Measurements from ENCODE around the gene BICRA. TPM values are rescaled to one million over a fixed set of nuclear protein-coding genes. Genes with fewer than 3 reads are reported as not detected.

Gene BICRA
- polyA plus RNA-seq, 4 donors = 4.3 to 10.9 (median 8.4) TPM

- H3K27ac ChIP-seq (ENCODE audit: low read depth in 1 of 3, low read length in 2 of 3) = no peak overlapping the region
- no peak overlapping the region for H3K4me3 ChIP-seq (ENCODE audit: low read depth in 1 of 3, low read length in 3 of 3)
- DNase-seq (no peak), FAIRE-seq (no peak)
- peaks cover 0 to 4% of the 10 kb centered on the region in 2 donors for H3K9me3 ChIP-seq (ENCODE audit: control insufficient read depth in 2 of 2, insufficient read depth in 1 of 2, low read depth in 1 of 2, low read length in 1 of 2)
- H3K4me1 ChIP-seq (ENCODE audit: control insufficient read depth in 3 of 3, insufficient read depth in 2 of 3, low read depth in 1 of 3, low read length in 2 of 3) = peaks cover 3 to 11% (median 6%) of the 10 kb centered on the region in 3 donors
- H3K27me3 ChIP-seq (ENCODE audit: control insufficient read depth in 3 of 3, insufficient read depth in 3 of 3, low read length in 3 of 3) = no peaks in the 10 kb centered on the region
- H3K36me3 ChIP-seq (ENCODE audit: control insufficient read depth in 3 of 3, insufficient read depth in 2 of 3, low read depth in 1 of 3, low read length in 3 of 3) = peaks cover 0 to 31% (median 0%) of the 10 kb centered on the region in 3 donors
- WGBS, 3 donors = 94 to 96% (median 94%) methylated on average over 13 of the region's 13 CpGs
These were observed 44.9 kb downstream of the BICRA start for GRCh38 chr19:47653856-47654255.

DNA sequence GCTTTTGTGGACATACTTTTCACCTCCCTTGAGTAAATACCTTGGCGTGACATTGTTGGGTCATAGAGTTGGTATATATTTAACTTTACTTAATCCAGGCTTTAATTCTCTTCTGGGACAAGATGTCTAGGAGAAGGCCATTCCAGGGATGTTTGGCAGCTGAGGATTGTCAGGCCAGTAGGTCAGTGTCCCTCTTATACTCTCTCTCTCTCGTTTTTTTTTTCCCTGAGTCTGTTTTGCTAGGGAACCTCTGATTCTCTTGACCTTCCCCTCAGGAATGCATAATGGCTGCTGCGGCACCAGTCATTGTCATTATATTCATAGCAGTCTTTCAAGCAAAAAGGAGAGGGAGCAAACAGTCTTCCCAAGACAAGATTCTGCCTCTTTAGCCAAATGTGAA lies 48.8 kb downstream of the BICRA start:
- Histone ChIP-seq H3K27ac (ENCODE audit: low read depth in 1 of 3, low read length in 2 of 3) (peak overlapping the region; percentile 77 to 90 (median 86)), H3K9me3 (ENCODE audit: control insufficient read depth in 2 of 2, insufficient read depth in 1 of 2, low read depth in 1 of 2, low read length in 1 of 2) (no peaks in the 10 kb centered on the region), H3K27me3 (ENCODE audit: control insufficient read depth in 3 of 3, insufficient read depth in 3 of 3, low read length in 3 of 3) (no peaks in the 10 kb centered on the region), H3K4me3 (ENCODE audit: low read depth in 1 of 3, low read length in 3 of 3) (no peak overlapping the region), H3K4me1 (ENCODE audit: control insufficient read depth in 3 of 3, insufficient read depth in 2 of 3, low read depth in 1 of 3, low read length in 2 of 3) (peaks cover 10 to 31% (median 14%) of the 10 kb centered on the region in 3 donors), H3K36me3 (ENCODE audit: control insufficient read depth in 3 of 3, insufficient read depth in 2 of 3, low read depth in 1 of 3, low read length in 3 of 3) (peaks cover 0 to 24% (median 0%) of the 10 kb centered on the region in 3 donors)
- WGBS, 3 donors = 61 to 76% (median 68%) methylated on average over 3 of the region's 3 CpGs
- DNase-seq = no peak
- FAIRE-seq = no peak

- peaks cover 10 to 36% (median 16%) of the 10 kb centered on the region in 3 donors for H3K4me1 ChIP-seq (ENCODE audit: control insufficient read depth in 3 of 3, insufficient read depth in 2 of 3, low read depth in 1 of 3, low read length in 2 of 3)
- WGBS, 3 donors = 20 to 60% (median 37%) methylated on average over 24 of the region's 24 CpGs
- H3K36me3 ChIP-seq (ENCODE audit: control insufficient read depth in 3 of 3, insufficient read depth in 2 of 3, low read depth in 1 of 3, low read length in 3 of 3) = peaks cover 0 to 22% (median 0%) of the 10 kb centered on the region in 3 donors
- DNase-seq = peak; percentile 85 to 89
- H3K4me3 ChIP-seq (ENCODE audit: low read depth in 1 of 3, low read length in 3 of 3) = no peak overlapping the region
- FAIRE-seq = no peak
- H3K27ac ChIP-seq (ENCODE audit: low read depth in 1 of 3, low read length in 2 of 3) = peak overlapping the region; percentile 77 to 90 (median 86)
- H3K9me3 ChIP-seq (ENCODE audit: control insufficient read depth in 2 of 2, insufficient read depth in 1 of 2, low read depth in 1 of 2, low read length in 1 of 2) = no peaks in the 10 kb centered on the region
- H3K27me3 ChIP-seq (ENCODE audit: control insufficient read depth in 3 of 3, insufficient read depth in 3 of 3, low read length in 3 of 3) = no peaks in the 10 kb centered on the region
These were observed 49.8 kb downstream of the BICRA start for GRCh38 chr19:47658431-47659348.

DNA sequence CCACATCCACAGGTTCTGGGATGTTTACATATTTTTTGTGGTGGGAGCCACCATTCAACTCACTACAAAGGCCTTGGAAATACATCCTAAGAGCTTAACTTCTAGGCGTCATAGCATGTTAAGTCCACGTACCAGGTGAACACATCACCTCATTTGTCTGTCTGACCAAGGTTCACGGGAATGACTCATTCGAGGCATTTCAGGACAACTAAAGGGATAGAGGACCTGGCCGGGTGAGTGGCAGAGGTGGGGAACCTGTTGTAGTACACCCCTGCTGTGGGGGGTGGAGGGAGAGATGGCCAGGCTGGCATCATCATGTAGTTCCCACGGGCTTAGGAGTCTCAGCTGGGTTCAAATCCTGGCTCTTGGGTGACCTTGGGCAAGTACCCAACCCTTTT lies 51.5 kb downstream of the BICRA start:
- FAIRE-seq (no peak), DNase-seq (peak; percentile 89 to 97)
- Histone ChIP-seq H3K27ac (ENCODE audit: low read depth in 1 of 3, low read length in 2 of 3) (peak overlapping the region; percentile 85 to 90 (median 86)), H3K27me3 (ENCODE audit: control insufficient read depth in 3 of 3, insufficient read depth in 3 of 3, low read length in 3 of 3) (no peaks in the 10 kb centered on the region), H3K4me3 (ENCODE audit: low read depth in 1 of 3, low read length in 3 of 3) (no peak overlapping the region), H3K4me1 (ENCODE audit: control insufficient read depth in 3 of 3, insufficient read depth in 2 of 3, low read depth in 1 of 3, low read length in 2 of 3) (peaks cover 16 to 45% (median 24%) of the 10 kb centered on the region in 3 donors), H3K9me3 (ENCODE audit: control insufficient read depth in 2 of 2, insufficient read depth in 1 of 2, low read depth in 1 of 2, low read length in 1 of 2) (no peaks in the 10 kb centered on the region), H3K36me3 (ENCODE audit: control insufficient read depth in 3 of 3, insufficient read depth in 2 of 3, low read depth in 1 of 3, low read length in 3 of 3) (peaks cover 0 to 23% (median 0%) of the 10 kb centered on the region in 3 donors)
- WGBS, 3 donors = 16 to 67% (median 51%) methylated on average over 6 of the region's 6 CpGs

GRCh38 chr19:47661161-47661560 lies 52.2 kb downstream of the BICRA start:
- DNase-seq (no peak), FAIRE-seq (no peak)
- peaks cover 0 to 19% (median 0%) of the 10 kb centered on the region in 3 donors for H3K36me3 ChIP-seq (ENCODE audit: control insufficient read depth in 3 of 3, insufficient read depth in 2 of 3, low read depth in 1 of 3, low read length in 3 of 3)
- no peaks in the 10 kb centered on the region for H3K9me3 ChIP-seq (ENCODE audit: control insufficient read depth in 2 of 2, insufficient read depth in 1 of 2, low read depth in 1 of 2, low read length in 1 of 2)
- H3K4me3 ChIP-seq (ENCODE audit: low read depth in 1 of 3, low read length in 3 of 3) = no peak overlapping the region
- no peaks in the 10 kb centered on the region for H3K27me3 ChIP-seq (ENCODE audit: control insufficient read depth in 3 of 3, insufficient read depth in 3 of 3, low read length in 3 of 3)
- 75 to 82% (median 76%) methylated on average over 13 to 16 of the region's 16 CpGs for WGBS, 3 donors
- peaks cover 21 to 45% (median 24%) of the 10 kb centered on the region in 3 donors for H3K4me1 ChIP-seq (ENCODE audit: control insufficient read depth in 3 of 3, insufficient read depth in 2 of 3, low read depth in 1 of 3, low read length in 2 of 3)
- peak overlapping the region in 2 of 3 donors; percentile 52 to 58 for H3K27ac ChIP-seq (ENCODE audit: low read depth in 1 of 3, low read length in 2 of 3)

DNA sequence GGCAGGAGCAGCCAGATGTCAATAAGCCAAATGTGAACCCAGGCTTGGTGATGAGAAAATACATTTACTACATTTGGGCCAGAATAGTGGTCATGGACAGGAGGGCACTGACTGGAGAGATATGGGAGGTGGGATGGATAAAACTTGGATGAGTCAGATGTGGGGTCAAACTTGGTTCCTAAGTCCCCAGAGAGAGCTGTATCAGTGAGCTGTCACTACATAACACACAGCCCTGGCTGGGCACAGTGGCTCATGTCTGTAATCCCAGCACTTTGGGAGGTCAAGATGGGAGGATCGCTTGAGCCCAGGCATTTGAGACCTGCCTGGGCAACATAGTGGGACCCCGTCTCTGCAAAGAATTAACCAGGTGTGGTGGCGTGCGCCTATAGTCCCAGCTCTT lies 52.7 kb downstream of the BICRA start:
- Histone ChIP-seq H3K9me3 (ENCODE audit: control insufficient read depth in 2 of 2, insufficient read depth in 1 of 2, low read depth in 1 of 2, low read length in 1 of 2) (no peaks in the 10 kb centered on the region), H3K27ac (ENCODE audit: low read depth in 1 of 3, low read length in 2 of 3) (peak overlapping the region in 2 of 3 donors; percentile 52 to 58), H3K4me3 (ENCODE audit: low read depth in 1 of 3, low read length in 3 of 3) (no peak overlapping the region), H3K36me3 (ENCODE audit: control insufficient read depth in 3 of 3, insufficient read depth in 2 of 3, low read depth in 1 of 3, low read length in 3 of 3) (peaks cover 0 to 18% (median 0%) of the 10 kb centered on the region in 3 donors), H3K27me3 (ENCODE audit: control insufficient read depth in 3 of 3, insufficient read depth in 3 of 3, low read length in 3 of 3) (no peaks in the 10 kb centered on the region), H3K4me1 (ENCODE audit: control insufficient read depth in 3 of 3, insufficient read depth in 2 of 3, low read depth in 1 of 3, low read length in 2 of 3) (peaks cover 21 to 45% (median 24%) of the 10 kb centered on the region in 3 donors)
- no peak for FAIRE-seq
- peak in 1 of 2 donors; percentile 13 for DNase-seq
- 82 to 96% (median 90%) methylated on average over 4 of the region's 4 CpGs for WGBS, 3 donors

GRCh38 chr19:47663435-47663910 lies 54.5 kb downstream of the BICRA start:
- peaks cover 18 to 44% (median 18%) of the 10 kb centered on the region in 3 donors for H3K4me1 ChIP-seq (ENCODE audit: control insufficient read depth in 3 of 3, insufficient read depth in 2 of 3, low read depth in 1 of 3, low read length in 2 of 3)
- no peak overlapping the region for H3K4me3 ChIP-seq (ENCODE audit: low read depth in 1 of 3, low read length in 3 of 3)
- DNase-seq (peak in 1 of 2 donors; percentile 11), FAIRE-seq (no peak)
- H3K27me3 ChIP-seq (ENCODE audit: control insufficient read depth in 3 of 3, insufficient read depth in 3 of 3, low read length in 3 of 3) = no peaks in the 10 kb centered on the region
- H3K27ac ChIP-seq (ENCODE audit: low read depth in 1 of 3, low read length in 2 of 3) = peak overlapping the region; percentile 25 to 97 (median 84)
- WGBS, 3 donors = 54 to 66% (median 56%) methylated on average over 3 of the region's 3 CpGs
- H3K36me3 ChIP-seq (ENCODE audit: control insufficient read depth in 3 of 3, insufficient read depth in 2 of 3, low read depth in 1 of 3, low read length in 3 of 3) = peaks cover 0 to 21% (median 0%) of the 10 kb centered on the region in 3 donors
- no peaks in the 10 kb centered on the region for H3K9me3 ChIP-seq (ENCODE audit: control insufficient read depth in 2 of 2, insufficient read depth in 1 of 2, low read depth in 1 of 2, low read length in 1 of 2)

DNA sequence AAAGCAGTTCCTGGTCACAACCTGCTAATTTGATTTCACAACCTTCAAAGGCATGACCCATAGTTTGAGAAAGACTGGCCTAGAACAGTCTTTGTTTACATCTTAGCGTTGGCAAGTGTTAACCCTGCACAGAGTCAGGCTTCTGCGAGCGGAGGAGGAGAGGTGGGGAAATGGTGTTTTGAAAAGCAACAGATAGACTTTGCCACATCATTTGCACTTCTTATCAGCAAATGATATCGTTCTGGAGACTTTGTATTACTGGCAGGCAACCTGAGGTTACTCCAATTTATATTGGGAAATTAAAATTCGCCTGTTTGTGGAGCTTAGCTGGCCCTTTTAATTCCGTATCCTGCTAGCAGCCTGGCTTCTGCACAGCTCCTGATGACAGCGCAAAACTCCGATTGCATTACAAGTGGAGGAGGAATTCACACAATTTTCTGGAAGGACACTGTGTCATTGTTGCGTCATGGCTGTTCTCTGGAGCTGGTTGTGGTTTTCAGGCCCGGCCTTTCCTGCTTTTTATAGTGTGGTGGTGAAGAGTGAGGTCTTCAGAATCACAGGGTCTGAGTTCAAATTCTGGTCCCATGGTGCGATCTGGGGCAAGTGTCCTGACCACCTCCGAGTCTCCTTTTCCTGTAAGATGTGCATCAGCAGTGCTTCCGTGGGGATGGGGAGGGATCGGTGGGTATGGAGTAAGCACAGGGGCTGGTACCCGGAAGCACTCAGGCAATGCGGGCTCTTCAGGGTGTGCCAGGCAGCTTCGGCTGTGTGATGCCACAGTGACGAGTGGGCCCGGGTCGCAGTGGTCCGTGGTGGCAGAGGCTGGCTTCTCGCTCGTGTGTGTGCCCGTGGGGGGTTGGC lies 55.2 kb downstream of the BICRA start:
- WGBS, 3 donors = 28 to 60% (median 42%) methylated on average over 24 of the region's 24 CpGs
- FAIRE-seq = no peak
- peak; percentile 55 to 82 for DNase-seq
- H3K27ac ChIP-seq (ENCODE audit: low read depth in 1 of 3, low read length in 2 of 3) = peak overlapping the region; percentile 30 to 97 (median 84)
- no peaks in the 10 kb centered on the region for H3K27me3 ChIP-seq (ENCODE audit: control insufficient read depth in 3 of 3, insufficient read depth in 3 of 3, low read length in 3 of 3)
- H3K36me3 ChIP-seq (ENCODE audit: control insufficient read depth in 3 of 3, insufficient read depth in 2 of 3, low read depth in 1 of 3, low read length in 3 of 3) = peaks cover 0 to 21% (median 0%) of the 10 kb centered on the region in 3 donors
- H3K4me3 ChIP-seq (ENCODE audit: low read depth in 1 of 3, low read length in 3 of 3) = no peak overlapping the region
- H3K4me1 ChIP-seq (ENCODE audit: control insufficient read depth in 3 of 3, insufficient read depth in 2 of 3, low read depth in 1 of 3, low read length in 2 of 3) = peaks cover 18 to 38% (median 18%) of the 10 kb centered on the region in 3 donors
- no peaks in the 10 kb centered on the region for H3K9me3 ChIP-seq (ENCODE audit: control insufficient read depth in 2 of 2, insufficient read depth in 1 of 2, low read depth in 1 of 2, low read length in 1 of 2)

Data from small intestine (tissue), 7 donors.